Measurements from ENCODE around the gene CELF4.

DNA sequence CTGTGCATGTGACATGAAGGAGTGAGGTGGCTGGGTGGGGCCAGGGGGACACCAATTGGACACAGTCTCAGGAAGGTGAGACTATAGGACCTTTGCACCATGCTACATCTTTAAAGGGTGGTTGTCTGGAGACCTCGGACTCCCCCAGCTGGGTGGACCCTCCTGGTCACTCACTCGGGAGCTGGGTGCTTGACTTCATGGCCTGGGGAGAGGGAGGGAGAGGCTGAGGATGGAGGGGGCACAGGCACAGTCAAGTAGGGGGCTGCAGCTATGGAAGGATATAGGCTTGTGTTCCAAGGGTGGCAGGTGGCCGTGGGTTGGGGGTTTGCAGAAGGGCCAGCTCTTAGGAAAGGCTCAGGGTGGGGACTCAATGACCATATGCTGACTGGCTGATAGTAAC is 7.1 kb upstream of the CELF4 start:
- TF ChIP-seq, protein P1, sequence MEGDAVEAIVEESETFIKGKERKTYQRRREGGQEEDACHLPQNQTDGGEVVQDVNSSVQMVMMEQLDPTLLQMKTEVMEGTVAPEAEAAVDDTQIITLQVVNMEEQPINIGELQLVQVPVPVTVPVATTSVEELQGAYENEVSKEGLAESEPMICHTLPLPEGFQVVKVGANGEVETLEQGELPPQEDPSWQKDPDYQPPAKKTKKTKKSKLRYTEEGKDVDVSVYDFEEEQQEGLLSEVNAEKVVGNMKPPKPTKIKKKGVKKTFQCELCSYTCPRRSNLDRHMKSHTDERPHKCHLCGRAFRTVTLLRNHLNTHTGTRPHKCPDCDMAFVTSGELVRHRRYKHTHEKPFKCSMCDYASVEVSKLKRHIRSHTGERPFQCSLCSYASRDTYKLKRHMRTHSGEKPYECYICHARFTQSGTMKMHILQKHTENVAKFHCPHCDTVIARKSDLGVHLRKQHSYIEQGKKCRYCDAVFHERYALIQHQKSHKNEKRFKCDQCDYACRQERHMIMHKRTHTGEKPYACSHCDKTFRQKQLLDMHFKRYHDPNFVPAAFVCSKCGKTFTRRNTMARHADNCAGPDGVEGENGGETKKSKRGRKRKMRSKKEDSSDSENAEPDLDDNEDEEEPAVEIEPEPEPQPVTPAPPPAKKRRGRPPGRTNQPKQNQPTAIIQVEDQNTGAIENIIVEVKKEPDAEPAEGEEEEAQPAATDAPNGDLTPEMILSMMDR (IDR thresholded peaks at IDR 0.05) = no peak
- TF ChIP-seq POLR2A (IDR thresholded peaks at IDR 0.05) = no peak
